OCI-LY1 (cell line): ENCODE measurements around the gene CDH23.

Source experiments
- EZH2 ChIP-seq: fragments of 200-600 bp; sonication (generic), shearing (Covaris generic); IDR thresholded peaks from 2 replicates; pipeline ENCODE4 v1.8.0; 2017; ENCODE audit warnings: borderline replicate concordance, mixed run types, mild to moderate bottlenecking, antibody characterized with exemption, low read length, moderate library complexity, mixed read lengths
- TF ChIP-seq, protein P1 (sequence below): fragments of 200-600 bp; sonication (generic), shearing (Covaris generic); IDR thresholded peaks from 2 replicates; pipeline ENCODE4 v1.5.1; 2017; ENCODE audit warnings: mild to moderate bottlenecking, antibody characterized with exemption, low read length, moderate library complexity, mixed read lengths

DNA sequence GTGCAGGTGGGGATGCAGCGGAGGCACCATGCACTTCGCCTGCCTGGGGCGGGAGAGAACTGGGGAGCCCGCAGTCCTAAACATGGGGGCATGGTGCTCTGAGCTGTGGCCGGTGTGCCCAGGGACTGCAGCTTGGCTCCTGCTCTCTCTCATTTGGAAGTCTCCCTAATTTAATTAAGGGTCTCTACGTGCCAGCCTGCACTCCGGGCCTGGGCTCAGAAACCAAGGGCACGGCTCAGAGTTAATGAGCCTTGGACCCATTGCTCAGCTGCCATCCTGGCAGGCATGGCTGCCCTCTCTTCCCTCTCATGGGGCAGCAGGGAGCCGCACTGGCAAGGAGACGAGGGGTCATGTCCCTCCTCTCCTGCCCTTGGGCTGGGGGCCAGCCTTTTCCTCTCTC is 115.6 kb downstream of the CDH23 start:
- TF ChIP-seq, protein P1, sequence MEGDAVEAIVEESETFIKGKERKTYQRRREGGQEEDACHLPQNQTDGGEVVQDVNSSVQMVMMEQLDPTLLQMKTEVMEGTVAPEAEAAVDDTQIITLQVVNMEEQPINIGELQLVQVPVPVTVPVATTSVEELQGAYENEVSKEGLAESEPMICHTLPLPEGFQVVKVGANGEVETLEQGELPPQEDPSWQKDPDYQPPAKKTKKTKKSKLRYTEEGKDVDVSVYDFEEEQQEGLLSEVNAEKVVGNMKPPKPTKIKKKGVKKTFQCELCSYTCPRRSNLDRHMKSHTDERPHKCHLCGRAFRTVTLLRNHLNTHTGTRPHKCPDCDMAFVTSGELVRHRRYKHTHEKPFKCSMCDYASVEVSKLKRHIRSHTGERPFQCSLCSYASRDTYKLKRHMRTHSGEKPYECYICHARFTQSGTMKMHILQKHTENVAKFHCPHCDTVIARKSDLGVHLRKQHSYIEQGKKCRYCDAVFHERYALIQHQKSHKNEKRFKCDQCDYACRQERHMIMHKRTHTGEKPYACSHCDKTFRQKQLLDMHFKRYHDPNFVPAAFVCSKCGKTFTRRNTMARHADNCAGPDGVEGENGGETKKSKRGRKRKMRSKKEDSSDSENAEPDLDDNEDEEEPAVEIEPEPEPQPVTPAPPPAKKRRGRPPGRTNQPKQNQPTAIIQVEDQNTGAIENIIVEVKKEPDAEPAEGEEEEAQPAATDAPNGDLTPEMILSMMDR, result no peak
- no peak for TF ChIP-seq EZH2
